B cell (primary cell): ENCODE data around the gene MARCKS. TPM values are rescaled to one million over a fixed set of nuclear protein-coding genes. Genes with fewer than 3 reads are reported as not detected.

Experiments used
- ATAC-seq: fragments of 200-7000 bp; cut with Tn5 transposase; one replicate; pipeline ENCODE4 v1.10.0; 2021; ENCODE audit warnings: low read depth, mild to moderate bottlenecking, moderate number of reproducible peaks, moderate library complexity
- CTCF ChIA-PET: fragments of 350-600 bp; sonication (Branson Sonifier 250); formaldehyde crosslinking; loops from one replicate; lab custom pipeline; 2021; ENCODE audit warnings: antibody characterized with exemption, inconsistent platforms; lab: Charles Lee
- POLR2A ChIA-PET: fragments of 350-600 bp; sonication (Branson Sonifier 250); formaldehyde crosslinking; loops from one replicate; lab custom pipeline; 2021; ENCODE audit warnings: antibody characterized with exemption; lab: Charles Lee
- DNase-seq: peaks from one replicate; pipeline ENCODE4 v3.0.0; 2013
- H2AFZ ChIP-seq: 2 replicates; pipeline ENCODE4 v1.6.1; 2012; ENCODE audit warnings: mild to moderate bottlenecking, low read depth, low read length; ENCODE audit not compliant: insufficient read depth, poor library complexity, severe bottlenecking
- H3K27ac ChIP-seq, 2 donors: 1 replicate in 1 of 2; 2 replicates in 1 of 2; pipeline ENCODE4 v1.5.1; 2012 to 2013; ENCODE audit warnings: low read length in 2 of 2, mild to moderate bottlenecking in 2 of 2, moderate library complexity in 1 of 2
- H3K27me3 ChIP-seq, 4 experiments: fragments of 200-600 bp in 1 of 4; sonication (generic) in 1 of 4; replicated peaks in 1 of 4; 1 replicate in 2 of 4; 2 replicates in 2 of 4; pipeline versions ENCODE4 v1.6.1 to v1.7.0; 2013 to 2016; ENCODE audit warnings: low read length in 3 of 4, mild to moderate bottlenecking in 2 of 4, mixed read lengths in 1 of 4, moderate library complexity in 1 of 4; ENCODE audit not compliant: insufficient read depth in 4 of 4, control insufficient read depth in 3 of 4; ENCODE audit errors: control extremely low read depth in 1 of 4
- H3K36me3 ChIP-seq, 2 experiments: replicated peaks in 1 of 2; 1 replicate in 1 of 2; 2 replicates in 1 of 2; pipeline versions ENCODE4 v1.6.1 to v1.7.1; 2013; ENCODE audit warnings: low read length in 1 of 2; ENCODE audit not compliant: insufficient read depth in 2 of 2, control insufficient read depth in 1 of 2; ENCODE audit errors: control extremely low read depth in 1 of 2, extremely low read depth in 1 of 2
- H3K4me1 ChIP-seq, 2 donors: fragments of 200-600 bp in 1 of 2; sonication (generic) in 1 of 2; 1 replicate in 1 of 2; 2 replicates in 1 of 2; pipeline versions ENCODE4 v1.5.1 to v1.6.1; 2013 to 2017; ENCODE audit warnings: low read length in 2 of 2; ENCODE audit not compliant: control insufficient read depth in 2 of 2, insufficient read depth in 2 of 2
- H3K4me2 ChIP-seq: replicated peaks from 2 replicates; pipeline ENCODE3; 2012; ENCODE audit warnings: mild to moderate bottlenecking, low read depth, low read length; ENCODE audit not compliant: poor library complexity, severe bottlenecking
- H3K4me3 ChIP-seq, 5 experiments: fragments of 200-600 bp in 1 of 5; sonication (generic) in 1 of 5; 1 replicate in 3 of 5; 2 replicates in 2 of 5; pipeline versions ENCODE4 v1.5.1 to v1.7.0; 2011 to 2016; ENCODE audit warnings: low read length in 4 of 5, mild to moderate bottlenecking in 4 of 5, low read depth in 2 of 5, control low read depth in 1 of 5, moderate library complexity in 1 of 5; ENCODE audit not compliant: insufficient read depth in 1 of 5; ENCODE audit errors: control extremely low read depth in 1 of 5, extremely low read depth in 1 of 5
- H3K79me2 ChIP-seq: fragments of 200-600 bp; sonication (generic); one replicate; pipeline ENCODE4 v1.6.0; 2016; ENCODE audit warnings: low read length; ENCODE audit not compliant: control insufficient read depth, insufficient read depth
- H3K9ac ChIP-seq: fragments of 200-600 bp; sonication (generic); 2 replicates; pipeline ENCODE4 v1.6.1; 2017; ENCODE audit warnings: mild to moderate bottlenecking, low read length, moderate library complexity
- H3K9me3 ChIP-seq, 3 donors: one replicate each; pipeline versions ENCODE4 v1.6.1 to v1.7.1; 2013; ENCODE audit warnings: low read length in 2 of 3; ENCODE audit not compliant: control insufficient read depth in 2 of 3, insufficient read depth in 1 of 3; ENCODE audit errors: control extremely low read depth in 1 of 3
- H4K20me1 ChIP-seq: 2 replicates; pipeline ENCODE4 v1.6.0; 2012; ENCODE audit warnings: mild to moderate bottlenecking, low read length; ENCODE audit not compliant: insufficient read depth, control insufficient read depth, poor library complexity, severe bottlenecking
- H3K27ac Mint-ChIP-seq: one replicate; pipeline ENCODE4 v1.8.0; 2021; ENCODE audit warnings: mixed read lengths
- H3K27me3 Mint-ChIP-seq: one replicate; pipeline ENCODE4 v1.8.0; 2021; ENCODE audit warnings: mixed read lengths
- H3K4me1 Mint-ChIP-seq: one replicate; pipeline ENCODE4 v1.8.0; 2021; ENCODE audit warnings: mixed read lengths
- H3K4me3 Mint-ChIP-seq: one replicate; pipeline ENCODE4 v1.8.0; 2021; ENCODE audit warnings: mixed read lengths
- H3K9me3 Mint-ChIP-seq: one replicate; pipeline ENCODE4 v1.8.0; 2022; ENCODE audit warnings: mixed read lengths; ENCODE audit not compliant: insufficient read depth
- CTCF ChIP-seq: fragments of 200-600 bp; IDR thresholded peaks from one replicate; pipeline ENCODE4 v1.8.0; 2022; ENCODE audit warnings: antibody characterized with exemption, mild to moderate bottlenecking
- EZH2 ChIP-seq: IDR thresholded peaks from 2 replicates; pipeline ENCODE4 v1.6.1; 2012; ENCODE audit warnings: borderline replicate concordance, low read depth, mild to moderate bottlenecking, moderate library complexity, low read length; ENCODE audit not compliant: insufficient read depth, poor library complexity, severe bottlenecking
- WGBS: methylation state at CpG from one replicate; pipeline ENCODE4 v1.1.5; 2013; ENCODE audit warnings: missing lambda C conversion rate; ENCODE audit not compliant: insufficient coverage; 5-methylcytosine and 5-hydroxymethylcytosine counted together
- intact Hi-C: fragments of 100-400 bp; cut with micrococcal nuclease; formaldehyde crosslinking; loops from one replicate; pipeline ENCODE4 v1.10.0; 2022
- polyA plus RNA-seq: library from polyadenylated mRNA; depleted of rRNA; stranded (reverse); fragments of >200 nt; gene quantifications from 2 replicates; pipeline ENCODE4 v1.2.3, GENCODE V29; 2012
- total RNA-seq, 2 donors: library from RNA; stranded (reverse); fragments of 120-200 nt in 1 of 2; gene quantifications; 1 replicate in 1 of 2; 2 replicates in 1 of 2; pipeline versions ENCODE4 v1.2.3 to v1.2.4, GENCODE V29; 2013 to 2022

Gene MARCKS
- total and polyA plus RNA-seq, 2 donors (not counting 1 experiment from before 2014, with no cell fraction given), result 15.4 to 58.6 TPM

- no peak overlapping the region for H3K4me2 ChIP-seq
- no peak overlapping the region for H3K4me3 ChIP-seq
- H3K79me2 ChIP-seq, result no peaks in the 10 kb centered on the region
- Mint-ChIP-seq H3K27ac (no peak overlapping the region), H3K27me3 (no peaks in the 10 kb centered on the region), H3K4me1 (peaks cover 1% of the 10 kb centered on the region), H3K4me3 (no peak overlapping the region), H3K9me3 (no peaks in the 10 kb centered on the region)
- H3K4me1 ChIP-seq, result no peaks in the 10 kb centered on the region
- DNase-seq, result no peak
- no peak for TF ChIP-seq CTCF
- no peak for TF ChIP-seq EZH2
- CTCF ChIA-PET, result no interaction called here
- POLR2A ChIA-PET, result no interaction called here
- H4K20me1 ChIP-seq, result no peaks in the 10 kb centered on the region
- WGBS, result no CpG with 5 or more reads among the region's 1 CpG
- H3K27me3 ChIP-seq, result no peaks in the 10 kb centered on the region
- H3K27ac ChIP-seq, result no peak overlapping the region
- intact Hi-C loops, result no loop called here
- H2AFZ ChIP-seq, result no peak overlapping the region
- H3K36me3 ChIP-seq, result no peaks in the 10 kb centered on the region
- no peaks in the 10 kb centered on the region for H3K9me3 ChIP-seq
- no peak for ATAC-seq
- H3K9ac ChIP-seq, result no peak overlapping the region
Measured at GRCh38 chr6:113818578-113818977, 38.6 kb upstream of the MARCKS start.

GRCh38 chr6:113819169-113819830 is 37.8 kb upstream of the MARCKS start:
- Mint-ChIP-seq H3K9me3 (no peaks in the 10 kb centered on the region), H3K27ac (no peak overlapping the region), H3K4me1 (peaks cover 1% of the 10 kb centered on the region), H3K4me3 (no peak overlapping the region), H3K27me3 (no peaks in the 10 kb centered on the region)
- H3K9ac ChIP-seq, result no peak overlapping the region
- H3K9me3 ChIP-seq, result no peaks in the 10 kb centered on the region
- ChIA-PET POLR2A (no interaction called here), CTCF (no interaction called here)
- no peak for DNase-seq
- no peaks in the 10 kb centered on the region for H3K27me3 ChIP-seq
- no peak overlapping the region for H3K27ac ChIP-seq
- H3K36me3 ChIP-seq, result no peaks in the 10 kb centered on the region
- TF ChIP-seq EZH2 (no peak), CTCF (no peak)
- H3K79me2 ChIP-seq, result no peaks in the 10 kb centered on the region
- no peaks in the 10 kb centered on the region for H4K20me1 ChIP-seq
- H3K4me1 ChIP-seq, result no peaks in the 10 kb centered on the region
- no peak for ATAC-seq
- H2AFZ ChIP-seq, result no peak overlapping the region
- H3K4me2 ChIP-seq, result no peak overlapping the region
- intact Hi-C loops, result no loop called here
- 100% methylated on average over 1 of the region's 2 CpGs for WGBS
- no peak overlapping the region for H3K4me3 ChIP-seq
